K562 (cell line): ENCODE results near the gene G6PC2. TPM values are rescaled to one million over a fixed set of nuclear protein-coding genes. Genes with fewer than 3 reads are reported as not detected.

ENCODE experiments used
- BCL6 ChIP-seq: fragments of 250-450 bp; sonication (Bioruptor Pico); IDR thresholded peaks from 2 replicates; pipeline ENCODE4 v1.4.0; 2020
- ELF2 ChIP-seq: fragments of 250-450 bp; sonication (Bioruptor Pico); IDR thresholded peaks from 2 replicates; pipeline ENCODE4 v1.5.0; 2021; ENCODE audit warnings: mild to moderate bottlenecking
- FUS ChIP-seq: fragments of 200-400 bp; formaldehyde crosslinking; optimal IDR thresholded peaks from 2 replicates; pipeline ENCODE3; 2017; ENCODE audit warnings: low read depth, low read length
- GABPA ChIP-seq: fragments of 200-800 bp; sonication (Bioruptor generic); conservative IDR thresholded peaks from 2 replicates; pipeline ENCODE4 v1.6.1; 2016; ENCODE audit warnings: low read depth, missing genetic modification characterization, missing compliant biosample characterization
- HDAC1 ChIP-seq, 2 experiments: fragments of 450-650 bp; IDR thresholded peaks; 2 replicates each; pipeline ENCODE4 v1.6.1; 2016 to 2017; ENCODE audit warnings: inconsistent platforms in 1 of 2, mild to moderate bottlenecking in 1 of 2, moderate library complexity in 1 of 2
- KLF13 ChIP-seq: fragments of 450-650 bp; IDR thresholded peaks from 2 replicates; pipeline ENCODE4 v1.6.1; 2016; ENCODE audit warnings: missing genetic modification characterization, low read depth, mild to moderate bottlenecking, missing compliant biosample characterization, moderate library complexity, borderline replicate concordance
- MTA1 ChIP-seq: fragments of 450-650 bp; IDR thresholded peaks from 2 replicates; pipeline ENCODE4 v1.6.1; 2017; ENCODE audit warnings: borderline replicate concordance
- NCOR1 ChIP-seq: fragments of 450-650 bp; IDR thresholded peaks from 2 replicates; pipeline ENCODE4 v1.6.1; 2016; ENCODE audit warnings: mild to moderate bottlenecking, moderate library complexity
- NR2C1 ChIP-seq, 2 experiments: fragments of 450-650 bp; IDR thresholded peaks; 2 replicates each; pipeline ENCODE4 v1.6.1; 2017; ENCODE audit warnings: mild to moderate bottlenecking in 2 of 2, antibody characterized with exemption in 1 of 2, inconsistent platforms in 1 of 2, missing compliant biosample characterization in 1 of 2, missing genetic modification characterization in 1 of 2
- NR4A1 ChIP-seq, 2 experiments: fragments of 250-450 bp in 1 of 2; fragments of 450-650 bp in 1 of 2; sonication (Bioruptor Pico) in 1 of 2; IDR thresholded peaks; 2 replicates each; pipeline versions ENCODE4 v1.4.0 to v1.6.1; 2016 to 2020; ENCODE audit warnings: mild to moderate bottlenecking in 2 of 2, missing compliant biosample characterization in 1 of 2, missing genetic modification characterization in 1 of 2, moderate library complexity in 1 of 2
- POLR2A ChIP-seq: fragments of 450-650 bp; conservative IDR thresholded peaks from 2 replicates; pipeline ENCODE4 v1.6.1; 2016
- SRSF7 ChIP-seq: fragments of 200-400 bp; formaldehyde crosslinking; optimal IDR thresholded peaks from 2 replicates; pipeline ENCODE3; 2017; ENCODE audit warnings: mild to moderate bottlenecking, low read depth, low read length
- TCF7L2 ChIP-seq: fragments of 150-350 bp; IDR thresholded peaks from 2 replicates; pipeline ENCODE4 v1.6.1; 2016; ENCODE audit warnings: low read depth, mild to moderate bottlenecking, low read length, moderate library complexity
- TCFL5 ChIP-seq: fragments of 250-450 bp; sonication (Bioruptor Pico); conservative IDR thresholded peaks from 2 replicates; pipeline ENCODE4 v1.6.1; 2021; ENCODE audit warnings: mild to moderate bottlenecking, moderate library complexity, matching md5 sums
- ZNF274 ChIP-seq: IDR thresholded peaks from 2 replicates; pipeline ENCODE4 v1.6.1; 2011; ENCODE audit warnings: low read depth, mild to moderate bottlenecking, low read length, moderate library complexity, borderline replicate concordance
- polyA plus RNA-seq, 8 experiments: library from polyadenylated mRNA; depleted of rRNA in 4 of 8; stranded (reverse) in 5 of 8; unstranded in 3 of 8; fragments of >200 nt; fragmentation: Nextera tagmentation in 2 of 8; fragmentation: Illumina TruSeq in 1 of 8; extraction: Ambion mirVana in 2 of 8; extraction: Trizol in 1 of 8; gene quantifications; 2 replicates each; pipeline versions ENCODE4 v1.2.1 to v1.2.3, GENCODE V29; 2011 to 2014; ENCODE audit warnings: inconsistent platforms in 1 of 8, missing spikeins in 1 of 8
- total RNA-seq, 7 experiments: library from RNA; depleted of rRNA in 6 of 7; stranded (reverse); fragments of >200 nt in 6 of 7; fragmentation: Illumina TruSeq in 2 of 7; extraction: Trizol in 2 of 7; gene quantifications; 2 replicates each; pipeline versions ENCODE4 v1.2.1 to v1.2.3, GENCODE V29; 2011 to 2021; ENCODE audit warnings: low replicate concordance in 1 of 7
- TF ChIP-seq, protein P1 (sequence below): fragments of 450-650 bp; IDR thresholded peaks from 2 replicates; pipeline ENCODE4 v1.6.1; 2016
- TF ChIP-seq, protein P2 (sequence below): fragments of 450-650 bp; IDR thresholded peaks from one replicate; pipeline ENCODE4 v1.6.1; 2018; ENCODE audit warnings: mild to moderate bottlenecking, moderate library complexity; ENCODE audit not compliant: partially characterized antibody
- TF ChIP-seq, protein P3 (sequence below): fragments of 450-650 bp; IDR thresholded peaks from 2 replicates; pipeline ENCODE4 v1.6.1; 2016; ENCODE audit warnings: mild to moderate bottlenecking
- TF ChIP-seq, protein P4 (sequence below): fragments of 250-450 bp; sonication (Bioruptor Pico); IDR thresholded peaks from 2 replicates; pipeline ENCODE4 v1.5.0; 2021; ENCODE audit warnings: mild to moderate bottlenecking, borderline replicate concordance

The G6PC2 gene
- total and polyA plus RNA-seq, 9 of the 15 experiments (the other 6 are each of a cell fraction or from before 2014, with no cell fraction given), result 0.03 to 0.15 TPM; not detected in 7

DNA sequence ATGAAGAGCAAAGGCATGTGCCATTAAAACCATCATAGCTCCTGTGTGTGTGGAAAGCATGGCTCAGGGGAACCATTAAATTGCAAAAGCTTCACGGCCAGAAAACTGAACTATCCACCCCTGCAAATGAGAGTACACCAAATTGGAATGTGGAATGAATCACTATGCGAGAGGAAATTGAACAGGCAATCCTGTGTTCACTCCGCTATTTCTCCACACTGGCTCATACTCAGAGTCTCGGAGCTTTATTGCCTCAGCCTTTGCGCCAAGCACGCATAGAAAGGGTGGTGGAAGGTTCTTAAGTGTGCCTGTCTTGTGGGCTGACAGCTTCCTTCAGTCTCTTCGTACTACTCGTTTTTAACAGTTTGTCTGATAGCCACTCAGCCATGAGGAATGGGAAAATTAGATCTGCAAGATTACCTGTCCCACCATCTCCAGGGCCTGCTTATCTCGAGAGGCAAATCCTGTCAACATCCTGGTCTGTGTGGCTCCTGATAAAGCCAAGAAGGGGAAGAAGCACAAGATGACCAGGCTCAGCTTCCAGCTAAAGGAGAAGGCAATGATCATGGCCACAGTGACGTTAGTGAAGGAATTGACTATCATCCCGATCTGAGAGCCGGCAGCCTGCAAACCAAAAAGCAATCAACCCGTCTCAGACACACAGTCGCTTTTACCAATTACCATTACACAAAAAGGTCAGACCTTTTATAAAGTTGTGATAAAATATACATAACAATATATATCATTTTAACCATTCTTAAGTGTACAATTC, 34.9 kb downstream of the G6PC2 start (continued):
- TF ChIP-seq FUS, result no peak
- peak; percentile 67; the same call in 1 of the 2 replicates for TF ChIP-seq BCL6 (CRISPR knock-in tag)
- TF ChIP-seq MTA1, result peak; percentile 96
- peak; percentile 58 for TF ChIP-seq TCF7L2
- peak; percentile 70; the same call in 1 of the 2 replicates for TF ChIP-seq ZNF274
- no peak for TF ChIP-seq SRSF7
- TF ChIP-seq, protein P1, sequence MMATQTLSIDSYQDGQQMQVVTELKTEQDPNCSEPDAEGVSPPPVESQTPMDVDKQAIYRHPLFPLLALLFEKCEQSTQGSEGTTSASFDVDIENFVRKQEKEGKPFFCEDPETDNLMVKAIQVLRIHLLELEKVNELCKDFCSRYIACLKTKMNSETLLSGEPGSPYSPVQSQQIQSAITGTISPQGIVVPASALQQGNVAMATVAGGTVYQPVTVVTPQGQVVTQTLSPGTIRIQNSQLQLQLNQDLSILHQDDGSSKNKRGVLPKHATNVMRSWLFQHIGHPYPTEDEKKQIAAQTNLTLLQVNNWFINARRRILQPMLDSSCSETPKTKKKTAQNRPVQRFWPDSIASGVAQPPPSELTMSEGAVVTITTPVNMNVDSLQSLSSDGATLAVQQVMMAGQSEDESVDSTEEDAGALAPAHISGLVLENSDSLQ, result peak; percentile 93
- TF ChIP-seq GABPA (tag), result 0 out of 2 replicates have a peak, but pooled peaks have one; percentile 31
- TF ChIP-seq ELF2 (CRISPR knock-in tag), result no peak
- TF ChIP-seq POLR2A, result no peak
- no peak for TF ChIP-seq NR2C1 (IDR thresholded peaks at IDR 0.05)
- TF ChIP-seq NR2C1 (tag; IDR thresholded peaks at IDR 0.05), result peak; percentile 76
- TF ChIP-seq HDAC1 (IDR thresholded peaks at IDR 0.05), result peak in 1 of 2 experiments; percentile 98; a peak in 2 of 4 replicates
- TF ChIP-seq NCOR1, result peak; percentile 99
- TF ChIP-seq, protein P2, sequence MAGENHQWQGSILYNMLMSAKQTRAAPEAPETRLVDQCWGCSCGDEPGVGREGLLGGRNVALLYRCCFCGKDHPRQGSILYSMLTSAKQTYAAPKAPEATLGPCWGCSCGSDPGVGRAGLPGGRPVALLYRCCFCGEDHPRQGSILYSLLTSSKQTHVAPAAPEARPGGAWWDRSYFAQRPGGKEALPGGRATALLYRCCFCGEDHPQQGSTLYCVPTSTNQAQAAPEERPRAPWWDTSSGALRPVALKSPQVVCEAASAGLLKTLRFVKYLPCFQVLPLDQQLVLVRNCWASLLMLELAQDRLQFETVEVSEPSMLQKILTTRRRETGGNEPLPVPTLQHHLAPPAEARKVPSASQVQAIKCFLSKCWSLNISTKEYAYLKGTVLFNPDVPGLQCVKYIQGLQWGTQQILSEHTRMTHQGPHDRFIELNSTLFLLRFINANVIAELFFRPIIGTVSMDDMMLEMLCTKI, result no peak
- TF ChIP-seq NR4A1 (CRISPR knock-in tag; IDR thresholded peaks at IDR 0.05), result peak; percentile 7; the same call in 1 of the 2 replicates
- peak; percentile 96 for TF ChIP-seq NR4A1 (tag; IDR thresholded peaks at IDR 0.05)
- TF ChIP-seq KLF13 (tag), result no peak
- TF ChIP-seq, protein P3, sequence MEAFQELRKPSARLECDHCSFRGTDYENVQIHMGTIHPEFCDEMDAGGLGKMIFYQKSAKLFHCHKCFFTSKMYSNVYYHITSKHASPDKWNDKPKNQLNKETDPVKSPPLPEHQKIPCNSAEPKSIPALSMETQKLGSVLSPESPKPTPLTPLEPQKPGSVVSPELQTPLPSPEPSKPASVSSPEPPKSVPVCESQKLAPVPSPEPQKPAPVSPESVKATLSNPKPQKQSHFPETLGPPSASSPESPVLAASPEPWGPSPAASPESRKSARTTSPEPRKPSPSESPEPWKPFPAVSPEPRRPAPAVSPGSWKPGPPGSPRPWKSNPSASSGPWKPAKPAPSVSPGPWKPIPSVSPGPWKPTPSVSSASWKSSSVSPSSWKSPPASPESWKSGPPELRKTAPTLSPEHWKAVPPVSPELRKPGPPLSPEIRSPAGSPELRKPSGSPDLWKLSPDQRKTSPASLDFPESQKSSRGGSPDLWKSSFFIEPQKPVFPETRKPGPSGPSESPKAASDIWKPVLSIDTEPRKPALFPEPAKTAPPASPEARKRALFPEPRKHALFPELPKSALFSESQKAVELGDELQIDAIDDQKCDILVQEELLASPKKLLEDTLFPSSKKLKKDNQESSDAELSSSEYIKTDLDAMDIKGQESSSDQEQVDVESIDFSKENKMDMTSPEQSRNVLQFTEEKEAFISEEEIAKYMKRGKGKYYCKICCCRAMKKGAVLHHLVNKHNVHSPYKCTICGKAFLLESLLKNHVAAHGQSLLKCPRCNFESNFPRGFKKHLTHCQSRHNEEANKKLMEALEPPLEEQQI, result peak; percentile 99
- peak; percentile 71; the same call in 1 of the 2 replicates for TF ChIP-seq TCFL5 (CRISPR knock-in tag)
- TF ChIP-seq, protein P4, sequence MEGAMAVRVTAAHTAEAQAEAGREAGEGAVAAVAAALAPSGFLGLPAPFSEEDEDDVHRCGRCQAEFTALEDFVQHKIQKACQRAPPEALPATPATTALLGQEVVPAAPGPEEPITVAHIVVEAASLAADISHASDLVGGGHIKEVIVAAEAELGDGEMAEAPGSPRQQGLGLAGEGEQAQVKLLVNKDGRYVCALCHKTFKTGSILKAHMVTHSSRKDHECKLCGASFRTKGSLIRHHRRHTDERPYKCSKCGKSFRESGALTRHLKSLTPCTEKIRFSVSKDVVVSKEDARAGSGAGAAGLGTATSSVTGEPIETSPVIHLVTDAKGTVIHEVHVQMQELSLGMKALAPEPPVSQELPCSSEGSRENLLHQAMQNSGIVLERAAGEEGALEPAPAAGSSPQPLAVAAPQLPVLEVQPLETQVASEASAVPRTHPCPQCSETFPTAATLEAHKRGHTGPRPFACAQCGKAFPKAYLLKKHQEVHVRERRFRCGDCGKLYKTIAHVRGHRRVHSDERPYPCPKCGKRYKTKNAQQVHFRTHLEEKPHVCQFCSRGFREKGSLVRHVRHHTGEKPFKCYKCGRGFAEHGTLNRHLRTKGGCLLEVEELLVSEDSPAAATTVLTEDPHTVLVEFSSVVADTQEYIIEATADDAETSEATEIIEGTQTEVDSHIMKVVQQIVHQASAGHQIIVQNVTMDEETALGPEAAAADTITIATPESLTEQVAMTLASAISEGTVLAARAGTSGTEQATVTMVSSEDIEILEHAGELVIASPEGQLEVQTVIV (CRISPR knock-in tag), result no peak
